Cortex of kidney (tissue), 1 donor: ENCODE results near the gene RICTOR.
A peak's percentile ranks its signal among the peaks of the same experiment; 100 is the strongest.

Experiments used
- DNase-seq: peaks from one replicate; lab custom pipeline; 2025; lab: John Stamatoyannopoulos, UW

RICTOR gene, protein sequence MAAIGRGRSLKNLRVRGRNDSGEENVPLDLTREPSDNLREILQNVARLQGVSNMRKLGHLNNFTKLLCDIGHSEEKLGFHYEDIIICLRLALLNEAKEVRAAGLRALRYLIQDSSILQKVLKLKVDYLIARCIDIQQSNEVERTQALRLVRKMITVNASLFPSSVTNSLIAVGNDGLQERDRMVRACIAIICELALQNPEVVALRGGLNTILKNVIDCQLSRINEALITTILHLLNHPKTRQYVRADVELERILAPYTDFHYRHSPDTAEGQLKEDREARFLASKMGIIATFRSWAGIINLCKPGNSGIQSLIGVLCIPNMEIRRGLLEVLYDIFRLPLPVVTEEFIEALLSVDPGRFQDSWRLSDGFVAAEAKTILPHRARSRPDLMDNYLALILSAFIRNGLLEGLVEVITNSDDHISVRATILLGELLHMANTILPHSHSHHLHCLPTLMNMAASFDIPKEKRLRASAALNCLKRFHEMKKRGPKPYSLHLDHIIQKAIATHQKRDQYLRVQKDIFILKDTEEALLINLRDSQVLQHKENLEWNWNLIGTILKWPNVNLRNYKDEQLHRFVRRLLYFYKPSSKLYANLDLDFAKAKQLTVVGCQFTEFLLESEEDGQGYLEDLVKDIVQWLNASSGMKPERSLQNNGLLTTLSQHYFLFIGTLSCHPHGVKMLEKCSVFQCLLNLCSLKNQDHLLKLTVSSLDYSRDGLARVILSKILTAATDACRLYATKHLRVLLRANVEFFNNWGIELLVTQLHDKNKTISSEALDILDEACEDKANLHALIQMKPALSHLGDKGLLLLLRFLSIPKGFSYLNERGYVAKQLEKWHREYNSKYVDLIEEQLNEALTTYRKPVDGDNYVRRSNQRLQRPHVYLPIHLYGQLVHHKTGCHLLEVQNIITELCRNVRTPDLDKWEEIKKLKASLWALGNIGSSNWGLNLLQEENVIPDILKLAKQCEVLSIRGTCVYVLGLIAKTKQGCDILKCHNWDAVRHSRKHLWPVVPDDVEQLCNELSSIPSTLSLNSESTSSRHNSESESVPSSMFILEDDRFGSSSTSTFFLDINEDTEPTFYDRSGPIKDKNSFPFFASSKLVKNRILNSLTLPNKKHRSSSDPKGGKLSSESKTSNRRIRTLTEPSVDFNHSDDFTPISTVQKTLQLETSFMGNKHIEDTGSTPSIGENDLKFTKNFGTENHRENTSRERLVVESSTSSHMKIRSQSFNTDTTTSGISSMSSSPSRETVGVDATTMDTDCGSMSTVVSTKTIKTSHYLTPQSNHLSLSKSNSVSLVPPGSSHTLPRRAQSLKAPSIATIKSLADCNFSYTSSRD (N-terminal part only)

DNA sequence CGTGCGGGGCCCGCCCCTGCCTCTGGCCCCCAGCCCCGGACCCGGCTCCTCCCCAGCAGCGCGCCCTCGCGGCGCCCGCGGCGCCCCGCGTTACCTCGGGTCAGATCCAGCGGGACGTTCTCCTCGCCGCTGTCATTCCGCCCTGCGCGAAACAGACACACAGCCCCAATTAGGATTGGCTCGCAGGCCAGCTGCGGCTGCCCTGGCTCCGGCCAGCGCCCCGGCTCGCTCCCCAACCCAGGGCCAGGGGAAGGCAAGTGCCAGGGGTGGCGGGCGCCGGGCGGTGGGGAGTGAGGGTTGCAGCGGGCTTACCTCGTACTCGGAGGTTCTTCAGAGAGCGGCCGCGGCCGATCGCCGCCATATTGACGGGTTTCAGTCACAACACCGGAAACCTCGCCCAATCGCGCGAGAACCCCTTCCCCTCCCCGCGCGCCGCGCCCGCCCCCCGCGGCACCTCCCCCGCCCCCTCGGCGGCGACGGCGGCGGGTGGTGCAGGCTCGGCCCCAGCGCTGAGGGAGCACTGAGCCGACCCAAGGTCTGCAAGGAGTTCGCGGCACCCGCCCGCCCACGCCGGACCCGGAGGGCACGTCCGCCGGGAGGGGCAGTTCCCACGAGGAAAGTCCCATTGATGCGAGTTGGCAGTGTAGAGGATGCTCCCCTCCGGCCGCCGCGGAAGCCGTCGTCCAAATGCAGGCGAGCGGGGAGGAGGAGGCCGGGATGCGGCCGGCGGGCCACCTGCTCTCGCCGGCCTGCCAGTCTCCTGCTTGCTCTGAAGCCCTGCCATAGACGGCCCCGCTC lies at the start of gene RICTOR:
TSS of gene RICTOR (minus strand) at position 383 of the 798 bp plus-strand sequence. CDS start at position 361, 22 bp downstream.
- DNase-seq: peak; percentile 74

DNA sequence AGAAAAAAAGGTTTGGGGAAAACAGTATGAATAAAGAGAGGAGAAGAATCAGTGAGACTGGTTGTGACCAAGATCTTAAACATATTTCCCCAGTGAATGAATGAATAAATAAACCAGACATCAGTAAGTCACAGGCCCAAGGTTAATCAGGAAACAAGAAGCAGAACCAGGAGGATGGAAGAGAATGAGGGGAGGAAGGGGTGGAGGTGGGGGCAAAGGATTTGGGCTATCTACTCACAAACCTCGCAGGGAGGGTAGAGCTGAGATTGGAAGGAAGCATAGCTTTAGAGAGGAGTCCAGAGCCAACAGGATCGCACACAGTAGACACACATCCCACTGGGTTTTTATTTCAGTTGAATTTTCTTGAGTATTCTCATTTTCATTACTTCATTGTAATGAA lies 47.7 kb upstream of the RICTOR start:
- DNase-seq: no peak

DNA sequence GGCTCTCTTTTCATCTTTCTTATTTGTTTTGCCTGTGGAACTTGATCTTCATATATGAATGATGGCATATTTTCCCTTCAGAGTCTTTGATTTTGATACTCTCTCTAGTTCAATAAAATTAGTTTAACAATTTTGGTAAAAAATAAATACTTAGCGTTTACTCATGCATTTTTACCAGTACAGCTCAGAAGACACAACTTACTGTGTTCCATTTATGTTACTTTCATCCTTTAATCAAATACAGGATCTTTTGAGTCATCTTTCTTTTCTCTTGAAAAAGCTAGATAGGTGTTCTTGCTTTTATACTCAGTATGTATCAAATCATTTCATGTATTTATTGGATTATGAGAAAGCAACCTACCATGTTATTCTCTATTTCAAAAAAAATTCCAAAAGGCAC lies 47.1 kb upstream of the RICTOR start:
- no peak for DNase-seq

DNA sequence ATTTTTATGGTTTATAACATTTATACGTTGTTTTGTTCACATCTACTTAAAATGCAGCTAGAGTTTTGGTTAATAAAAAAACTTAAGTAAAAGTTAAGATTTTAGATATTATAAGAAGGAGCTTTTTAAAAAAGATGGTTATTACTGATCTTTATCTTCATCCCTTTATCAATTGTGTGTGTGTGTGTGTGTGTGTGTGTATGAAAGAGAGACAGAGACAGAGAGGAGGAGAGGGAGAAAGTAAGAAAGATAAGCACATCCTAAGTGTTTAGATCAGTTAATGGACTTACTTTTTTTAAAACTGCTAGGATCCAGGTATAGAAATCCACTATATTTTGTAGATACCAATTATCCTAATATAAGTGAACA lies 45.8 kb upstream of the RICTOR start:
- no peak for DNase-seq

DNA sequence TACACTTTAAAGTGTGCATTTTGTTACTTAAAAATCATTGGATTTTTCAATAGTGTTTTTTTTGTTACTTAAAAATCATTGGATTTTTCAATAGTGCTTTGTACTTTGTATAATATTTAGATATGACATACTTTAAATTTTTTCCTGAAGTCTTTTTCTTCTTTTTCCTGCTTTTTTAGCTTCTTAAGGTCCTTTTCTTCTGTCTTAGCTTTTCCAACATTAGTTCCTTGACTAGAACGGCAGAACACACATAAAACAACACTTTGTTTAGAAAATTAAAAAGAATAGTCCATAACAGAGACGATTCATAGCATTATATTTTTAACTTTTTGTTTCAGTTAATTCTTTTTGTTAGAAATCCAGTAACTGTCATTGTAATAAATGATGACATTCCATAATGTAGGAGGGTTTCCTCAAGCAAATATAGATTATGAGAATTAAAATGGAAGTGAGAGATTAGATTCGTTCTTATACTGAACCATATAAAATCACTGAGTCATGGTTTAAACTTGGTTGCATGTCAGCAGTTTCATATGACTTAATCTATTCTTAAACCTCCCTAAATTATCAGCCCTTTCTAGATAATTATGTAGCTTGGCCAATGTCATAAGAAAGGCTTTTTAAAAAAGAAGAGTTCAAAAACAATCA lies 45.3 kb upstream of the RICTOR start:
- DNase-seq: no peak

DNA sequence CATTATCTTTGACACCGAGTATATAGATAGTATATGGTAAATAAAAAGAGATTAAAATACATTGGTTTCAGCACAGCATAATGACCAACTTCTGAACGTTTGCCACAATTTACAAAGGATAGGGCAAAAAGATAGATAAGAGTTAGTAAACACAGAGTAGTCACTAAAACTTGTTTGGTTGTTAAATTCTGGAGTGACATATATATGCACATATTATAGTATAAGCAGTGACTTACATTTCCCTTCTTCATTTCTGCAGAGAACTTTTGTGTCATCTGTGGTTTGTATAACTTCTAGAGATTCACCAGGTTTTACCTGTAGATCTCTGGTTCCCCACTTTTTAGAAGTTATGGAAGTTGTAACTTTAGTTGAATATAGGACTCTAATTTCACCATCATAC lies 44.4 kb upstream of the RICTOR start:
- no peak for DNase-seq

DNA sequence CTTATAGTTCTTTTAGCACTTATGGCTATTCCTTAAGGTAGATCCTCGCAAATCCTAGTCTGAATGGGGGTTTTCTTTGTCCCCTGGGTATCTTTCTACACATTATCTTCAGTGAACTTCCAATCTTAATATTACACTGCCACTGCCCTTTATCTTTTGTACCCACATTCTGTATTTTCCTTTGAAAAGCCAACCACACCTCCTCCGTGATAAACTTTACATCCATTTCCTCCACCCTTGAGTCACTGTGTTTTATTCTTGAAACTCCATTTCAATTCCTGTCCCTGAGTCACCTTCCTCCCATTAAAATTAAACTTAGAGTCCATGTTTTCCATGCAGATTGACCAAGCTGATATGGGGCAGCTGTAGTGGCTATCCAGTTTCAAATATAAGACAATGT lies 43.2 kb upstream of the RICTOR start:
- DNase-seq: no peak

DNA sequence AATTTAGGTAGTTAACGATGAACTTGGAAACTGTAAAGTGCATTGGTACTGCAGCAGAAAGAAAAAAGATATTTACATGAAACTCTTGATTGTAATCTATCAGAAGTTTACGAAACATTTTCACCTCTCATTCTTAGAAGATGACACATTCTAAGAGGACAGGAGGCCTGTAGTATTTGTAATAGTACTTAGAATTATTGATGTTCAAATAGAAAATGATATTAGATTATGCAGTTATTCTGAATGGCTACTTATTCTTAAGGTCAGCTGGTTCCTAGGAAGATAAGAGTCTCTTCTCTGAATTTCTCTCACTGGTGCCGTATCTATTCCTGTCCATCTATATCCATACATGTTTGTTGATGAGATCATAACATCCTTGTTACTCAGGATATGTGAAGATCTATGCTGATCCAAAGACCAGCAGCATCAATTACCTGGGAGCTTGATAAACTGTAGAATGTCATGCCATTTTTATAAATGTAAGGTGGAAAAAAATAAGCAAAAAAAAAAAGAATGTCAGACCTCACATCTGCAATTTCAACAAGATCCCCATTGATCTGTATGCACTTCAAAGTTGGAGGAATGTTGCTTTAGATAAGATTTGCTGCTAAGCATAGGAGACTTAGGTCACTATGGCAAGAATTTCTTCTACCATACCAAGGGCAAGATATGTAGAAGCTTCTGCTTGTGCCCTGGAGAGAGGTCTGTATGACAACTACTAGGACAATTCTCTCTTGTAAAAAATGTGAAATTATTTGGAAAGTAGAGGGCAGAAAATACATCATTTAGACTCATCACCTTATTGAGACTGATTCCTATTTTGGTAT lies 42.4 kb upstream of the RICTOR start:
- no peak for DNase-seq

DNA sequence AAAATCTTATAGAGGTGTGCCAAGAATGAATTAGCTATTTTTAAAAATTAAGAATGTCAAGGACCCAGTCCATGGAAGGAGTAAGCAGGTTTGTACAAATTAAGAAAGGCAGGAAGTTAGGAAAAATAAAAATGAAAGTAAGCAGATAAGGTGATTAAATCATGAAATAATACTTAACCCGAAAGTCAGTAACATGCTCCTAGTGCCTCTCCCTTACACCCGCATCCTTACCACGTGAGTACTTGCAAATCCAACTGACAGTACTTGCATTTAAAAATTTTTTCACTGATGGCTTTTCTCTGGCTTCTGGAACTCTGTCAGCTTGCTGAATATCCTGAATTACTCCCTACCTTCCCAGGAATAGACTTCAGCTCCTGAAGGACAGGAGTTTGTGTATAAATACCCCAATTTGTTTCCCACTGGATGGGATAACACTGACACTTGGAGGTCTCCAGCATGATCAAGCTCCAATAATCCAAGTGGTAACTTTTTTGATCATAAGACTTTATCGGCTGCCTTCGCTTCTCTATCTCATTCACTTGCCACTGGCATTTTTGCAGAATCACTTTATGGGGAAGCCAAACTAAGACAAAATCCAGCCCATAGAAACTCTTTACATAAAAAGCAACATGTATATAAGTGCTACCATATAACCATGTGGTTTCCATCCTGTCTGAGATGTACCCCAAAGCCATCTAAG lies 41.6 kb upstream of the RICTOR start:
- DNase-seq: no peak

DNA sequence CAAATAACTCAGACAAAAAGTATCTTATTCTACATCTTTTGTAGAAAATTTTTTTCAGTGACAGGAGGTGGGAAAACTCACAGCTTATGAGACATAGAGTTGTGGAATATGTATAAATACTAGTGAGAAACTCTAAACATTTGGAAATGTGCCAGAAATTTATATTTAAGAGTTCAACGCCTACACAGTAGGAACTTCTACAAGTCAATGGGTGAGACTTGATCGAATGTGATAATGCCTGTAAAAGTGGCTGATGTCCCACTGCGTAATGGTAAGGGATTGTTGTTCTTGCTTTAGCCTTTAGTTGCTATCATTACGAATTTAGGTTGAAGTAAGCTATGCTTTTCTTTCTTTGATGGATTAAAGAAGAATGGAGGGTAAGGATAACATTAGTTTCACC lies 40.0 kb upstream of the RICTOR start:
- DNase-seq: no peak

DNA sequence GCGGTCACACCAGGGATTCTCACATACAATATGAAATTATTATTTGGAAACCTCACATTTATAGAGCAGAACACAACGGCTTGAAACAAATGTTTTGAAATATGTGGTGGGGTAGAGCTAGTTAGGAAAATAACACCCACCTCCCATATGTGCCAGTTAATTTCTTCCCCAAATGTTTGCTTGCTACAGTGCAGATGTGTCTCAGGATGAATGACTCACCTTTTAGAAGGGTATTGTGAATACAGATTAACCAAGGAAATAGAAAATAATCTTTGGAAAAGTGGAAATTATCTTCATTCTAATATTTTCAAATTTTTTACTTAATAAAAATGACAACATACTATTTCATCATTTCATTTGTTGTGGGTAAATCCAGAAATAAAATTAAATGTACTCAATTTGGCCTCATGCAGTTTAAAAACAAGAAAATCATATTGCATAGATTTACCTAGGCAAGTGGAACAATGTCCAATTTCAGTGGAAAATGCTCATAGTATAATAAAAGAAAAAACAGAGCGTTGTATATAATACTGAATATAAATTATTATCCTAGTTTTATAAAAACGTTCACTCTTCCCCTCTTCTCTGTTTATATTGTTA lies 39.3 kb upstream of the RICTOR start:
- no peak for DNase-seq

DNA sequence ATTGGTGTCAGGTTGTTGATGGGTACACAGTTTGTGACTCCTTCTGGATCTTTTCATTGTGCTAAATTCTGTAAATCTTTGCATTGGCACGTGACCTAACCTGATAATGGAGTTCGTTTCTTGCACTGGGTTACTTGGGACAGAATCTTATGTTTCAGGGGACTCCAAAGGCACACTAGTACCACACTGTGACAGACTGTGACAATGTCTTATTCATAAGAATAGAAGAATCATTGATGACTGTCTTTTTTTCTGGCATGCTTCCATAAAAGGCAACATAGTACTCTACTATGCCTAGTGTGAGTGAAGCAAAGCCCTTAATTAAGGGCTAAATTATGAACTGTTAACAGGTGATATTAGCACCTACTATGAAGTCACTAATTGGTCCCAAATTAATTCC lies 35.4 kb upstream of the RICTOR start:
- DNase-seq: no peak

DNA sequence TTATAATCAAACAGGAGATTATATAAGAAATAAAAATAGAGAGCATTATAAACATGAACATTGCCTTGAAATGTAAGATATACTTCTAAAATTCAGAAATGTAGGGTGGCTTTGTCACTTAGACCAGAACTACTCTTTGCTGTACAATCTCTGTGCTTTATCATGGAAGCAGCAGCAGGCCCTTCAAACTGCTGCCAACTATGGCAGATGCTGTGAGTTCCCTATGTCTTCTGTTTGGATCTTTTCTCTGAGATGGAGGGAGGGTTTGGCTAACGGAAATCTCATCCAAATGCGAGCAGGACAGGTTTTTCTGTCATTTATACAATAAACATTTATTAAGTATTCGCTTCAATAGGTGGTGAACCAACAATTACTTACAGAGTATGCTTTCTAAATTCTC lies 34.8 kb upstream of the RICTOR start:
- DNase-seq: no peak

DNA sequence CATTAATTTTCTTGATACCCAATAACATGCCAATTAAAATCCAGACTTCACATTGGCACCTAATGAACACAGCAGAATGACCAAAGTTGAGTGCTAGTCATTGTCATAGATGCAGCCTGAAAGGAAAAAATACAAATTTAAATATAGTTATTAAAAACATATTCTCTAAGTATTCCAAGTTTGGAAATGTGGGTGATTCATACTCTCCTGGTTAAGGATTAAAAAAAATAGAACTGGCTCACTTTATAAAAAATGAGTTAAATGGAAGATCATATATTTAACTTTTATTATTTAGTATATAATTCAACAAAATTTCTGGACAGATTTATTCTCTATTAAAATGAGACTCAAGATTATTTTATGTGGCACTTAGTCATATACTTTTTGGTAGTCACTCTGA lies 33.2 kb upstream of the RICTOR start:
- no peak for DNase-seq

DNA sequence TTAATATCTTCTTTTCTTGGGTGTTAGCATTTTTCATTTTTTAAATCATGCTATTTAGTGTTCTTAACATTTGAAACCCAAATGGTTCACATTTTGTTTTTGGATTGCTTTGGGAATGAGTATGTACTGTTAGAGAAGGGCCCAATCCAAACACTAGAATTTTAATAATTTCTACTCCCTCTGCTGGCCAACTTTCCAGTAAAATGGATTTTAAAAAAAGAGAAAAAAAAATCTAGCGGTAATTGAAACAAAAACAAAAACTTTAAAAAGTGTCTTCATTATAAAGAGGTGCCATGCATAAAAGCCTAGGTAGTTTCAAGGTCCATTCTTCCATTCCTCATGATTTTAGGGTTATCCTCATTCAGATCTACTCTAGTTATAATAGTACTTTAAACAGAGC lies 32.1 kb upstream of the RICTOR start:
- DNase-seq: no peak

DNA sequence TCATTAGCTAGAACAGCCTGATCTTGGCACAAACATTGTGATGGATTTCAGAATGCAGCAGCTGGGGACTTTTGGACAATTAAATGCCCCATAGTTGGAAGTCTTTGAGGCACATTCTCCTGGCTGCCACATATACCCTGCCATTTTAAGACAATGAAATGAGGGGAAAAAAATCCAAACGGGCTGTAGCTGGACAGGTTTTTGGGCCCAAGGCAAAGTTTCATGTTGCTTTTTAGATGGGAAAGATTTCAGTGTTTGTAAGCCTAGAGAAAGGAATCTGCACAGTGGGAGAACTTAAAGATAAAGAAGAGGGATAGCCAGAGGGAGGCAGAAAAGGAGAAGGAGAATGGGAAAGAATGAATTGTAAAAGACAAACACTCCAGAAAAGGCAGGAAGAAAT lies 30.0 kb upstream of the RICTOR start:
- no peak for DNase-seq

DNA sequence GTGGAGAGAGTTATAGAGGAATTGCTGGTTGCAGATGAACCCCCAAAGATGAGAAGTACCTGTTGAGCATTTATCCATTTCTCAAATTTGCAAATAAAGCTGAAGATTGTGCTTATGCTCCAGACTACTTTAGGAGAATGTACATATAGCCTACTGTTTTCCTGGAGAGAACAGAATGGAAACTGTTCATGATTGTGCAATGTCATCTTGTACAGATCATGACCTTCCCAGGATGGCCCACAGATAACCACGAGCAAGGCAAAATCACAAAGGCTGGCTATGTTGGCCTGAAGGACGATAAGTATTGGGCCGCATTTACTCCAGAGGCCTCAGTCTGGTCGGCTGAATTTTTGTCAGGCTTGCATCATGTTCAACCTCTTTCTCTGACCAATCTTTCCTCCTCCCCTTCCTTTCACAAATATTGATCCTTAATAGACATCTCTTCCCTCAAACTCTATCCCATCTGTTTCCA lies 28.5 kb upstream of the RICTOR start:
- no peak for DNase-seq

DNA sequence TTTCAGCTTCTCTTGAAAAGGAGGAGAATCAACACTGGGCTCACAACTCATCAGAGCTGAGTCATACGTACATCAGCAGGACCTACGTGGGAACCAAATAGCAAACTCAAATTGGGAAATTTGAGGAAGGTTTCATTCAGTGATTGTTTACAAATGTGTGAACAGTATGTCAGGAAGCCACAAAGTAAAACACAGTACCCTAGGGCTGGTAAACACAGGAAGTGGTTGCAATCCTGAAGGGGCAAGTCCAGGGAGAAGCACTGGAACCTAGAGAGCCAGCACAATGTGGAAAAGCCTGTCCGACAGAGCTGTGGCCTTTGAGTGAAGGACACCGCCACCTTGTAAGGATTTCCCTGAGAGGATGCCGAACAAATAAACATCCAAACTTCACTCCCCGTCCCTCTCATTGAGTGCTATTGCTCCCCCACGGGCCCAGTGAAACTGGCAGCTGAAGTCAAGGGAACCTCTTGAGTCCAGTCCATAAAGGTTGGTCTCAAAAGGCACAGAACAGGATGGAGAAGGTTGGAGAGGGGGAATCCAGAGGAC lies 26.7 kb upstream of the RICTOR start:
- DNase-seq: no peak
